Measurements from ENCODE around the gene PDLIM7.
A peak's percentile ranks its signal among the peaks of the same experiment; 100 is the strongest.

Gene PDLIM7

DNA sequence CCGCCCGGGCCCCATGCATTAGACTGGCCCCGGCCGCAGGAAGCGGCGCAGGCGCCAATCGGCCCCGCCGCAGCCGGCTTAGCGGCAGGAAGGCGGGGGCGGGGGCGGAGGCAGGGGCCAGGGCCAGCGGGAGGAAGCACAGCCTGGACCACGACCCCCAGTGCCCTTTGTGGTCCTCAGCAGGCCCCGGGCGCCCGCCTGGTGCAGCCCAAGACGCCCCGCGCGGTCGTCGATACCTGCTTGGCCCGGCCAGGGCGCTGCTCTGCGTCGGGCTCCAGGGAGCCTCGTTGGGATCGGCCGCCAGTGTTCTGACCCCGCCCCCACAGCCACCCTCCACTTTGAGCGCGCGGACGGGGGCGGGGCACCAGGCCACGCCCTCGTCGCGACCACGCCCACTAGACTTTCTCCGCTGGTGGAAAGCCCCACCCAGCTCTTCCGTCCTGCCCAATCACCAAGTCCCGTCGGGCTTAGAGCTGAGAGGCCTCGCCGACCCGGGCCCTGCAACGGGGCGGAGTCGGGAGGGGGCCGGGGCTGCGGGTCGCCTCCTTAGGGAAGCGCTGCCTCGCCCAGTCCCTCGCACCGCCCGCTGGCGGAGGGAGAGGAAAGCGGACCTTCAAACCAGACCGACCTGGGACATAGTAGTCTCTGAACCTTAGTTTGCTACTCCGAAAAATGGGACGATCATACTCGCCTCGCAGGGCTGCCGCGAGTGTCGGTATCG lies at the start of gene PDLIM7:
TSS of gene PDLIM7 (minus strand) at position 313 of the 721 bp plus-strand sequence. CDS start 1,092 bp downstream, outside the sequence.
- ChIA-PET POLR2A (interaction anchor here (0.6 to 3.7 kb wide), 14 partner anchors 12 to 177 kb away, joined by 3 to 21 read pairs (median 3); partner anchors contain the start of genes B4GALT7, DDX41, DOK3 and GRK6), CTCF (interaction anchor here (0.6 to 3.8 kb wide), 2 partner anchors 10 to 42 kb away, joined by 4 to 23 read pairs; no protein-coding TSS in a partner anchor)
- TF ChIP-seq HDGF (IDR thresholded peaks at IDR 0.05; ENCODE audit: borderline replicate concordance), result peak; percentile 97
- no peak for TF ChIP-seq L3MBTL2 (conservative IDR thresholded peaks at IDR 0.05)
- no peak for TF ChIP-seq SUZ12 (IDR thresholded peaks at IDR 0.05)
- TF ChIP-seq PKNOX1 (IDR thresholded peaks at IDR 0.05), result no peak
- no peak for TF ChIP-seq NFRKB (IDR thresholded peaks at IDR 0.05)
- TF ChIP-seq CTBP1 (IDR thresholded peaks at IDR 0.05; ENCODE audit: borderline replicate concordance), result no peak
- no peak for TF ChIP-seq BHLHE40 (IDR thresholded peaks at IDR 0.05; ENCODE audit: borderline replicate concordance)
- no peak for TF ChIP-seq FOXK2 (IDR thresholded peaks at IDR 0.05)
- peak; percentile 98 for DNase-seq (ENCODE audit: extremely low spot score)

DNA sequence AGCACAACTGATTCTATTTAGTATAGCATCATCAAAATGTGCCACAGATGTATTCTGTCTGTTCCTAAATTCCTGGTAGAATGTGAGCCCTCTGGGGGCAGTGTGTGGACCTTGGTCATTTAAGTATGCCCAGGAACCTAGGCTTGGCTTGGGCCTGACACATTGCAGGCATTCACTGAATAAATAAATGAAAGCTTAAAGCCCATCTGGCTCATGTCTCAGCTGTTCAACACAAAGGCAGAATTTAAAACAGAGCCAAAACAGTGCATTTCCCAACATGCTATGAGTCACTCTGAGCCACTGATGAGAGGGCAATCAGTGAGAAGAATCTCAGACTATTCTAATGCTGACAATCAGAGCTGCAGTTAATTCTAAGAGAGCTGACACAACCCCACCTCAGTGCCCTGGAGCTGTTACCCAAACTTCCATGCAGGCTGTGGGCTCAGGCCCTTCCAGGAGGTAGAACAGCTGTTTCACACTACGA lies 48.9 kb upstream of the PDLIM7 start:
- POLR2A ChIA-PET, result interaction anchor here (0.9 to 2.2 kb wide), 4 partner anchors 11 to 49 kb away, joined by 3 to 6 read pairs (median 5); partner anchors contain the start of gene TMED9
- TF ChIP-seq CTBP1 (IDR thresholded peaks at IDR 0.05; ENCODE audit: borderline replicate concordance) (no peak), L3MBTL2 (conservative IDR thresholded peaks at IDR 0.05) (no peak), HDGF (IDR thresholded peaks at IDR 0.05; ENCODE audit: borderline replicate concordance) (no peak), SUZ12 (IDR thresholded peaks at IDR 0.05) (no peak), FOXM1 (IDR thresholded peaks at IDR 0.05; ENCODE audit: borderline replicate concordance) (no peak), LEF1 (IDR thresholded peaks at IDR 0.05; ENCODE audit: borderline replicate concordance) (no peak), ELF4 (IDR thresholded peaks at IDR 0.05) (no peak), ZNF384 (IDR thresholded peaks at IDR 0.05) (no peak), TARDBP (IDR thresholded peaks at IDR 0.05) (no peak), NFRKB (IDR thresholded peaks at IDR 0.05) (no peak), FOXK2 (IDR thresholded peaks at IDR 0.05) (no peak), FOXA1 (IDR thresholded peaks at IDR 0.05) (no peak), SP1 (IDR thresholded peaks at IDR 0.05) (no peak), PKNOX1 (IDR thresholded peaks at IDR 0.05) (no peak), ARNT (IDR thresholded peaks at IDR 0.05) (no peak), BHLHE40 (IDR thresholded peaks at IDR 0.05; ENCODE audit: borderline replicate concordance) (no peak)
- no peak for DNase-seq (ENCODE audit: extremely low spot score)
- CTCF ChIA-PET, result interaction anchor here (1.1 kb wide), 1 partner anchor 45 kb away, joined by 4 read pairs; no protein-coding TSS in a partner anchor

DNA sequence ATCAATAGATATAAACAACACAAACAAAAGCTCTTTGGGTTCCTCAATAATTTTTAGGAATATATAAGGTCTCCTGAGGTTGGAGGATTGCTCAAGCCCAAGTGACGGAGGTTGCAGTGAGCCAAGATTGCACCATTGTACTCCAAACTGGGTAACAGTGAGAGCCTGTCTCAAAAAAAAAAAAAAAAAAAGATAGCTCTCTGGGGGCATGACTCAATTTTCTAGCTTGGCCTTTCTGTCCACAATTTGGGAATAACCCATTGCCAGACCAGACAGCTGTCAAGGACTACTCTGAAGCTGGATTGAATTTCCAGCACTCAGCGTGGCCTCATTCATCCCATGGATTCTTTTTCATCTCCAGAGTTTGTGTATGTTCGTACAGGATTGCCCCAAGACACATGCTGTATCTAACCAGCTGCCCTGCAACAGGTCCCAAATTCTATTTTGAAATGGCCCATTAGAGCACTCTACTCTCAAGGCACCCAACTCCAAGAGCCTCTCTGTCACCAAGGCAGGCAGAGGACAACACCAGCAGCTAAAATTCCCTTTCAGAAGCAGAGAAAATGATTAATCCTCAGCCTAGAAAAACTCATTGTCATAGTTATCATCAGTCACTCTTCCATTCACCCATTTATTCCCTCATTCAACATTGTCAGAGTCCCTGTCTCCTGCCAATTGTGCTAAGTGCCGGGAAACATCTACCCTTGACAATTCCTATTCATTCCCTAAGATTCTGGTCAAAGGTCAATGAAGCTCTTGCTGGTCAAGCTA lies 48.3 kb upstream of the PDLIM7 start:
- no peak for DNase-seq (ENCODE audit: extremely low spot score)
- POLR2A ChIA-PET, result interaction anchor here (1.3 to 2.2 kb wide), 3 partner anchors 12 to 50 kb away, joined by 3 to 6 read pairs (median 6); no protein-coding TSS in a partner anchor
- CTCF ChIA-PET, result no interaction called here

GRCh38 chr5:177542816-177543465 lies 45.5 kb upstream of the PDLIM7 start:
- no peak for DNase-seq (ENCODE audit: extremely low spot score)
- TF ChIP-seq SP1 (IDR thresholded peaks at IDR 0.05) (no peak), LEF1 (IDR thresholded peaks at IDR 0.05; ENCODE audit: borderline replicate concordance) (no peak), ARNT (IDR thresholded peaks at IDR 0.05) (no peak), HDGF (IDR thresholded peaks at IDR 0.05; ENCODE audit: borderline replicate concordance) (no peak), BHLHE40 (IDR thresholded peaks at IDR 0.05; ENCODE audit: borderline replicate concordance) (no peak)
- CTCF ChIA-PET, result no interaction called here
- POLR2A ChIA-PET, result no interaction called here

More for the DNA sequence above, 48.3 kb upstream of the PDLIM7 start:
- peak; percentile 21; the same call in 1 of the 2 replicates for TF ChIP-seq ZNF384 (IDR thresholded peaks at IDR 0.05)
- no peak for TF ChIP-seq HDGF (IDR thresholded peaks at IDR 0.05; ENCODE audit: borderline replicate concordance)

GRCh38 chr5:177540438-177540837 lies 43.0 kb upstream of the PDLIM7 start:
- CTCF ChIA-PET, result no interaction called here
- no peak for DNase-seq (ENCODE audit: extremely low spot score)
- POLR2A ChIA-PET, result no interaction called here
- TF ChIP-seq ARNT (IDR thresholded peaks at IDR 0.05), result no peak
- no peak for TF ChIP-seq FOXK2 (IDR thresholded peaks at IDR 0.05)
- no peak for TF ChIP-seq CTBP1 (IDR thresholded peaks at IDR 0.05; ENCODE audit: borderline replicate concordance)
- no peak for TF ChIP-seq NFRKB (IDR thresholded peaks at IDR 0.05)
- TF ChIP-seq TARDBP (IDR thresholded peaks at IDR 0.05), result no peak

GRCh38 chr5:177539411-177539810 lies 42.0 kb upstream of the PDLIM7 start:
- TF ChIP-seq BHLHE40 (IDR thresholded peaks at IDR 0.05; ENCODE audit: borderline replicate concordance), result no peak
- no peak for TF ChIP-seq NFRKB (IDR thresholded peaks at IDR 0.05)
- TF ChIP-seq L3MBTL2 (conservative IDR thresholded peaks at IDR 0.05), result no peak
- TF ChIP-seq PKNOX1 (IDR thresholded peaks at IDR 0.05), result no peak
- no peak for TF ChIP-seq SP1 (IDR thresholded peaks at IDR 0.05)
- no peak for TF ChIP-seq FOXK2 (IDR thresholded peaks at IDR 0.05)
- TF ChIP-seq ZNF384 (IDR thresholded peaks at IDR 0.05), result no peak
- no peak for TF ChIP-seq ARNT (IDR thresholded peaks at IDR 0.05)
- TF ChIP-seq TARDBP (IDR thresholded peaks at IDR 0.05), result no peak
- no peak for TF ChIP-seq CTBP1 (IDR thresholded peaks at IDR 0.05; ENCODE audit: borderline replicate concordance)
- no peak for TF ChIP-seq SUZ12 (IDR thresholded peaks at IDR 0.05)
- no peak for TF ChIP-seq HDGF (IDR thresholded peaks at IDR 0.05; ENCODE audit: borderline replicate concordance)
- no peak for TF ChIP-seq FOXM1 (IDR thresholded peaks at IDR 0.05; ENCODE audit: borderline replicate concordance)
- TF ChIP-seq FOXA1 (IDR thresholded peaks at IDR 0.05), result no peak
- no peak for TF ChIP-seq ELF4 (IDR thresholded peaks at IDR 0.05)
- no peak for TF ChIP-seq LEF1 (IDR thresholded peaks at IDR 0.05; ENCODE audit: borderline replicate concordance)
- ChIA-PET POLR2A (interaction anchor here (0.6 kb wide), 1 partner anchor 521 kb away, joined by 3 read pairs; no protein-coding TSS in a partner anchor), CTCF (no interaction called here)
- DNase-seq (ENCODE audit: extremely low spot score), result no peak

Measured in HEK293T (cell line).